ENCODE data around the gene LHFPL2. TPM values are rescaled to one million over a fixed set of nuclear protein-coding genes. Genes with fewer than 3 reads are reported as not detected.

Gene LHFPL2
- total and polyA plus RNA-seq, 9 of the 15 experiments (the other 6 are each of a cell fraction or from before 2014, with no cell fraction given), result 1.0 to 6.6 (median 4.6) TPM

- no peak for TF ChIP-seq PHB2 (IDR thresholded peaks at IDR 0.05; ENCODE audit: low read depth)
- TF ChIP-seq FOXP4 (CRISPR knock-in tag; IDR thresholded peaks at IDR 0.05; ENCODE audit: borderline replicate concordance), result no peak
- TF ChIP-seq FOXK2 (conservative IDR thresholded peaks at IDR 0.05 in 1 of 2, IDR thresholded peaks at IDR 0.05 in 1 of 2; ENCODE audit: low read depth in 2 of 2), result peak; percentile 82 to 94
- TF ChIP-seq ZNF583 (CRISPR knock-in tag; IDR thresholded peaks at IDR 0.05), result no peak
- no peak for TF ChIP-seq ZNF57 (CRISPR knock-in tag; IDR thresholded peaks at IDR 0.05)
- TF ChIP-seq CREBBP (IDR thresholded peaks at IDR 0.05; ENCODE audit: low read depth, low read length), result no peak
- peak; percentile 86; the same call in 1 of the 2 replicates for TF ChIP-seq SMAD4 (CRISPR knock-in tag; conservative IDR thresholded peaks at IDR 0.05)
- no peak for TF ChIP-seq KAT8 (IDR thresholded peaks at IDR 0.05; ENCODE audit: low read depth)
- peak; percentile 74; the same call in 1 of the 2 replicates for TF ChIP-seq MTA3 (IDR thresholded peaks at IDR 0.05; ENCODE audit: borderline replicate concordance)
- TF ChIP-seq STAG1 (CRISPR knock-in tag; IDR thresholded peaks at IDR 0.05; ENCODE audit: borderline replicate concordance), result no peak
- TF ChIP-seq BHLHE40 (IDR thresholded peaks at IDR 0.05; ENCODE audit: low read length), result peak; percentile 24; the same call in 1 of the 2 replicates
- TF ChIP-seq THRA (IDR thresholded peaks at IDR 0.05), result no peak
- 0 out of 2 replicates have a peak, but pooled peaks have one; percentile 39 for TF ChIP-seq ZHX1 (conservative IDR thresholded peaks at IDR 0.05; ENCODE audit: low read length)
- peak; percentile 88 for TF ChIP-seq CC2D1A (IDR thresholded peaks at IDR 0.05)
- TF ChIP-seq GTF2E2 (tag; IDR thresholded peaks at IDR 0.05), result peak; percentile 66; the same call in 1 of the 2 replicates
- no peak for TF ChIP-seq SUPT5H (IDR thresholded peaks at IDR 0.05)
- TF ChIP-seq JUNB (CRISPR knock-in tag; conservative IDR thresholded peaks at IDR 0.05), result no peak
- no peak for TF ChIP-seq SAP30 (IDR thresholded peaks at IDR 0.05; ENCODE audit: borderline replicate concordance, insufficient read depth, low read depth, low read length, poor library complexity, severe bottlenecking)
- TF ChIP-seq SETDB1 (IDR thresholded peaks at IDR 0.05; ENCODE audit: low read length), result no peak
- TF ChIP-seq ZNF707 (CRISPR knock-in tag; conservative IDR thresholded peaks at IDR 0.05), result no peak
- TF ChIP-seq ARID3B (CRISPR knock-in tag; IDR thresholded peaks at IDR 0.05; ENCODE audit: borderline replicate concordance), result no peak
Measured at GRCh38 chr5:78483809-78484521, 164.6 kb downstream of the LHFPL2 start (continued).

All from K562 (cell line).